Measurements from ENCODE around the gene TRIM54. TPM values are rescaled to one million over a fixed set of nuclear protein-coding genes. Genes with fewer than 3 reads are reported as not detected.

Gene TRIM54
- polyA plus RNA-seq, 1 donor, result 0.60 TPM

DNA sequence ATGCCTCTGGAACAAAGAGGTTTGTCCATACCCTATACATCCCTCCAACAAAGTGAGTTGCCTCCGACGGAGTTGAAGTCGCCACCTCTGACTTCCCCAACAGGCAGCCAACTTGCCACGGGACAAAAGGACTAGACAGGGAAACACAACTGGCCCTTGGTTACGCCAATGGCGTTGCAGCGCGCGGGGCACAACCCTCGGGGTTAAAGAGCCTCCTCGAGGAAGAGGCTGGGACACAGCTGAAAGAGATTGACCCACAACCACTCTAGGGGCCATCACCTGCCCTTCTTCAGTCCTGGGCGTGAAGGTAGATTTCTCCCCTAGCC is 73.8 kb downstream of the TRIM54 start:
- peak overlapping the region; percentile 92 for H3K27ac ChIP-seq (ENCODE audit: low read length)
- H3K4me1 ChIP-seq (ENCODE audit: control insufficient read depth, insufficient read depth, low read length), result peaks cover 14% of the 10 kb centered on the region
- H3K4me3 ChIP-seq (ENCODE audit: low read length), result peak overlapping the region; percentile 77
- DNase-seq, result peak in 1 of 2 donors; percentile 66
- H3K9me3 ChIP-seq (ENCODE audit: control insufficient read depth, low read depth, low read length), result no peaks in the 10 kb centered on the region
- H3K36me3 ChIP-seq (ENCODE audit: control insufficient read depth, insufficient read depth, low read length), result no peaks in the 10 kb centered on the region
- no peaks in the 10 kb centered on the region for H3K27me3 ChIP-seq (ENCODE audit: control insufficient read depth, insufficient read depth, low read length)
- no CpG with 5 or more reads among the region's 12 CpGs for WGBS (ENCODE audit: insufficient coverage, low lambda C conversion rate)

- H3K27ac ChIP-seq (ENCODE audit: low read length), result peak within 1 kb of the TSS; percentile 92
- H3K9me3 ChIP-seq (ENCODE audit: control insufficient read depth, low read depth, low read length), result no peaks in the 10 kb centered on the region
- peak; percentile 96 to 99 for DNase-seq
- peaks cover 14% of the 10 kb centered on the region for H3K4me1 ChIP-seq (ENCODE audit: control insufficient read depth, insufficient read depth, low read length)
- no peaks in the 10 kb centered on the region for H3K27me3 ChIP-seq (ENCODE audit: control insufficient read depth, insufficient read depth, low read length)
- peak within 1 kb of the TSS; percentile 77 for H3K4me3 ChIP-seq (ENCODE audit: low read length)
- WGBS (ENCODE audit: insufficient coverage, low lambda C conversion rate), result no CpG with 5 or more reads among the region's 67 CpGs
- H3K36me3 ChIP-seq (ENCODE audit: control insufficient read depth, insufficient read depth, low read length), result no peaks in the 10 kb centered on the region
These were observed 74.4 kb downstream of the TRIM54 start, which contains the start of gene GTF3C2 for GRCh38 chr2:27356382-27357181. TSS of gene GTF3C2 (minus strand) at chr2:27356764. CDS start at chr2:27343554, 13,210 bp downstream.

Other genes with a start within 250 kb of the TRIM54 start
- gene TMEM214, start 249.5 kb upstream of the TRIM54 start, polyA plus RNA-seq, result 93.6 TPM
- 28.3 TPM for gene AGBL5, start 230.8 kb upstream of the TRIM54 start, polyA plus RNA-seq
- gene OST4, start 210.8 kb upstream of the TRIM54 start, polyA plus RNA-seq, result 313 TPM
- gene EMILIN1, start 203.8 kb upstream of the TRIM54 start, polyA plus RNA-seq, result 49.1 TPM
- 232 TPM for gene KHK, start 195.7 kb upstream of the TRIM54 start, polyA plus RNA-seq
- 11.5 TPM for gene CGREF1, start 163.3 kb upstream of the TRIM54 start, polyA plus RNA-seq
- gene ABHD1, start 158.6 kb upstream of the TRIM54 start, polyA plus RNA-seq, result 2.0 TPM
- gene PREB, start 147.8 kb upstream of the TRIM54 start, polyA plus RNA-seq, result 48.5 TPM
- not detected for gene PRR30, start 143.0 kb upstream of the TRIM54 start, polyA plus RNA-seq
- 0.10 TPM for gene TCF23, start 133.4 kb upstream of the TRIM54 start, polyA plus RNA-seq
- gene ATRAID, start 70.4 kb upstream of the TRIM54 start, polyA plus RNA-seq, result 131 TPM
- 148 TPM for gene SLC5A6, start 70.2 kb upstream of the TRIM54 start, polyA plus RNA-seq
- 34.9 TPM for gene CAD, start 65.1 kb upstream of the TRIM54 start, polyA plus RNA-seq
- gene SLC30A3, start 19.4 kb upstream of the TRIM54 start, polyA plus RNA-seq, result 0.57 TPM
- 0.19 TPM for gene DNAJC5G, start 7.0 kb upstream of the TRIM54 start, polyA plus RNA-seq
- 3.4 TPM for gene UCN, start 26.0 kb downstream of the TRIM54 start, polyA plus RNA-seq
- gene MPV17, start 40.7 kb downstream of the TRIM54 start, polyA plus RNA-seq, result 99.6 TPM
- 51.9 TPM for gene GTF3C2, start 74.3 kb downstream of the TRIM54 start, polyA plus RNA-seq
- 39.7 TPM for gene EIF2B4, start 87.9 kb downstream of the TRIM54 start, polyA plus RNA-seq
- gene SNX17, start 88.2 kb downstream of the TRIM54 start, polyA plus RNA-seq, result 68.0 TPM
- gene ZNF513, start 98.3 kb downstream of the TRIM54 start, polyA plus RNA-seq, result 23.1 TPM
- 66.4 TPM for gene PPM1G, start 127.2 kb downstream of the TRIM54 start, polyA plus RNA-seq
- gene NRBP1, start 146.2 kb downstream of the TRIM54 start, polyA plus RNA-seq, result 89.0 TPM
- gene KRTCAP3, start 160.0 kb downstream of the TRIM54 start, polyA plus RNA-seq, result 55.5 TPM
- 30.7 TPM for gene IFT172, start 207.3 kb downstream of the TRIM54 start, polyA plus RNA-seq
- 4.2 TPM for gene FNDC4, start 212.8 kb downstream of the TRIM54 start, polyA plus RNA-seq
- gene GCKR, start 214.4 kb downstream of the TRIM54 start, polyA plus RNA-seq, result 2.9 TPM